T-cell (primary cell): ENCODE results near the gene ZNF91. TPM values are rescaled to one million over a fixed set of nuclear protein-coding genes. Genes with fewer than 3 reads are reported as not detected.
A peak's percentile ranks its signal among the peaks of the same experiment; 100 is the strongest.

Experiments
- ATAC-seq, 4 experiments: fragments of 200-7000 bp in 3 of 4; fragments of 150-1000 bp in 1 of 4; cut with Tn5 transposase; replicated peaks in 1 of 4; 1 replicate in 3 of 4; 2 replicates in 1 of 4; pipeline ENCODE4 v1.10.0; 2021; ENCODE audit warnings: moderate library complexity in 3 of 4, mild to moderate bottlenecking in 2 of 4, moderate number of reproducible peaks in 1 of 4
- CTCF ChIA-PET, 2 donors: fragments of 300-600 bp; sonication (Branson Sonifier 250); formaldehyde crosslinking; loops; one replicate each; lab custom pipeline; 2022; ENCODE audit warnings: antibody characterized with exemption in 2 of 2; lab: Charles Lee
- POLR2A ChIA-PET, 2 donors: fragments of 300-600 bp; sonication (Branson Sonifier 250); formaldehyde crosslinking; loops; one replicate each; lab custom pipeline; 2022; ENCODE audit warnings: antibody characterized with exemption in 2 of 2; lab: Charles Lee
- DNase-seq, 35 experiments: peaks; one replicate each; pipeline versions ENCODE4 v3.0.0 to v3.0.0-alpha.2; 2013 to 2023
- H3K27ac ChIP-seq: one replicate; pipeline ENCODE4 v1.5.1; 2013; ENCODE audit warnings: low read length
- H3K27me3 ChIP-seq, 2 experiments: replicated peaks in 1 of 2; 1 replicate in 1 of 2; 2 replicates in 1 of 2; pipeline versions ENCODE4 v1.6.1 to v1.7.0; 2013; ENCODE audit warnings: low read length in 1 of 2, mixed read lengths in 1 of 2; ENCODE audit not compliant: control insufficient read depth in 2 of 2, insufficient read depth in 2 of 2; ENCODE audit errors: extremely low read depth in 1 of 2
- H3K36me3 ChIP-seq, 2 donors: 1 replicate in 1 of 2; 2 replicates in 1 of 2; pipeline versions ENCODE4 v1.6.1 to v1.7.0; 2013; ENCODE audit warnings: low read length in 1 of 2; ENCODE audit not compliant: control insufficient read depth in 2 of 2, insufficient read depth in 1 of 2; ENCODE audit errors: extremely low read depth in 1 of 2
- H3K4me1 ChIP-seq, 2 experiments: 1 replicate in 1 of 2; 2 replicates in 1 of 2; pipeline versions ENCODE4 v1.6.1 to v1.7.0; 2013; ENCODE audit warnings: low read length in 2 of 2, mixed read lengths in 1 of 2; ENCODE audit not compliant: insufficient read depth in 2 of 2, control insufficient read depth in 1 of 2; ENCODE audit errors: extremely low read depth in 1 of 2
- H3K4me3 ChIP-seq, 2 donors: 1 replicate in 1 of 2; 2 replicates in 1 of 2; pipeline versions ENCODE4 v1.5.1 to v1.7.0; 2013; ENCODE audit warnings: mild to moderate bottlenecking in 2 of 2, low read length in 1 of 2, moderate library complexity in 1 of 2; ENCODE audit not compliant: control insufficient read depth in 1 of 2; ENCODE audit errors: extremely low read depth in 1 of 2
- H3K9me3 ChIP-seq: 2 replicates; pipeline ENCODE4 v1.7.0; 2013
- H3K27ac Mint-ChIP-seq, 2 donors: one replicate each; pipeline ENCODE4 v1.8.0; 2020 to 2021; ENCODE audit warnings: mild to moderate bottlenecking in 2 of 2, mixed read lengths in 2 of 2
- H3K27me3 Mint-ChIP-seq, 2 donors: one replicate each; pipeline ENCODE4 v1.8.0; 2021 to 2022; ENCODE audit warnings: mixed read lengths in 2 of 2
- H3K36me3 Mint-ChIP-seq: one replicate; pipeline ENCODE4 v1.8.0; 2021; ENCODE audit warnings: mixed read lengths
- H3K4me1 Mint-ChIP-seq, 3 donors: one replicate each; pipeline ENCODE4 v1.8.0; 2020 to 2022; ENCODE audit warnings: mixed read lengths in 3 of 3, mild to moderate bottlenecking in 1 of 3
- H3K4me3 Mint-ChIP-seq, 3 donors: one replicate each; pipeline ENCODE4 v1.8.0; 2020 to 2022; ENCODE audit warnings: mild to moderate bottlenecking in 3 of 3, mixed read lengths in 3 of 3, moderate library complexity in 3 of 3
- H3K9me3 Mint-ChIP-seq, 3 donors: one replicate each; pipeline ENCODE4 v1.8.0; 2020 to 2022; ENCODE audit warnings: mixed read lengths in 3 of 3
- WGBS: methylation state at CpG from one replicate; pipeline ENCODE4 v1.1.5; 2013; ENCODE audit warnings: missing lambda C conversion rate; ENCODE audit not compliant: insufficient coverage; 5-methylcytosine and 5-hydroxymethylcytosine counted together
- total RNA-seq, 35 experiments: library from RNA in 6 of 35; stranded (reverse) in 6 of 35; fragments of 120-200 nt in 1 of 35; gene quantifications; one replicate each; pipeline versions ENCODE4 v1.2.1 to v1.2.4 and lab custom pipeline; 2013 to 2026

Gene ZNF91
- total RNA-seq, 5 donors from 2014 or later (not counting 1 experiment from before 2014, with no cell fraction given), result 76.0 to 103 (median 80.4) TPM

DNA sequence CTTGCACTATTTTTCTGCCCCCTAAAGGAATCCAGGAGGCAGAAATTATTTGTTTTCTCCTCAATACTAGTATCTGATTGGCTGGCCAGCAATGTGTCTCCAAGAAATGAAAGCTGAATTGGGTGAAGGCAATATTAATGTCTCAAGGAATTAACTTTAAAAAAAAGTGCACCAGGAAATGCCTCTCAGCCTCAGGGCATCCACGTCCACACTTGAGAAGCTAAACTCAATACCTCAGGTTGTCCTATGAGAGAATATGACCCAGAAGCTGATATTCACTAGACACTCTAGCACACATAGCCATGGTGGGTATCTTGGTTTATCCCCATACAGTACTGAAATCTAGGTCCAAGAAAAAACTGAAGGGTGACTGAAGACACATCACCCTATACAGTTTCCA, 2.1 kb downstream of the ZNF91 start:
- ChIA-PET POLR2A (no interaction called here), CTCF (no interaction called here)
- no CpG with 5 or more reads among the region's 1 CpG for WGBS
- H3K36me3 ChIP-seq, result peaks cover 0 to 7% of the 10 kb centered on the region in 2 donors
- no peak overlapping the region for H3K27ac ChIP-seq
- peaks cover 3% of the 10 kb centered on the region for H3K9me3 ChIP-seq
- H3K27ac Mint-ChIP-seq, result peak overlapping the region in 1 of 2 donors; percentile 68
- no peaks in the 10 kb centered on the region for H3K27me3 Mint-ChIP-seq
- peaks cover 48% of the 10 kb centered on the region for H3K36me3 Mint-ChIP-seq
- H3K4me3 ChIP-seq, result no peak overlapping the region
- no peak for ATAC-seq
- peaks cover 39 to 66% (median 46%) of the 10 kb centered on the region in 3 donors for H3K4me1 Mint-ChIP-seq
- H3K4me1 ChIP-seq, result peaks cover 2 to 29% of the 10 kb centered on the region in 2 experiments
- no peak for DNase-seq
- H3K27me3 ChIP-seq, result no peaks in the 10 kb centered on the region
- peaks cover 0 to 4% (median 0%) of the 10 kb centered on the region in 3 donors for H3K9me3 Mint-ChIP-seq
- peak overlapping the region; percentile 95 to 99 (median 99) for H3K4me3 Mint-ChIP-seq

DNA sequence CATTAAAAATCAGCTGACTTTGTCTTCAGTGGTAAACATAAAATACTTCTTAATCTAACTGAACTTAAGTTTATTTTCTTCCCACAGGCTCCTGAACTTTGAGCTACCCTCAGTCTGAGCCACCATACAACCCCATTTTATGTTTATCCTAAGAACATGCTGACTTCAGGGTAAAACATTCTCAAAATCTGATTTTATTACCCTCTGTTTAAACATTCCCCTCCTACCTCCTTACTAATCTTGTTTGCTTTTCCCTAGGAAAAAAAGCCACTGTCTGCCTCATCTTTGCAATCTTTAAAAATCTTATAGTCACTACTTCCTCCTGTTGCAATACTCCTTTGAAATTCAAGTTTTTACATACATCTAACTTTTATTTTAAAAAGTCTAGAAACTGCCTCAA, 4.0 kb downstream of the ZNF91 start:
- no peaks in the 10 kb centered on the region for H3K27me3 ChIP-seq
- H3K9me3 ChIP-seq, result peaks cover 10% of the 10 kb centered on the region
- peaks cover 48 to 72% (median 59%) of the 10 kb centered on the region in 3 donors for H3K4me1 Mint-ChIP-seq
- peaks cover 0 to 8% (median 6%) of the 10 kb centered on the region in 3 donors for H3K9me3 Mint-ChIP-seq
- peaks cover 2 to 29% of the 10 kb centered on the region in 2 experiments for H3K4me1 ChIP-seq
- peaks cover 65% of the 10 kb centered on the region for H3K36me3 Mint-ChIP-seq
- POLR2A ChIA-PET, result no interaction called here
- H3K27me3 Mint-ChIP-seq, result no peaks in the 10 kb centered on the region
- H3K4me3 Mint-ChIP-seq, result peak overlapping the region in 1 of 3 donors; percentile 12
- no peak for DNase-seq
- H3K27ac ChIP-seq, result no peak overlapping the region
- H3K27ac Mint-ChIP-seq, result peak overlapping the region in 1 of 2 donors; percentile 34
- no peak for ATAC-seq
- H3K36me3 ChIP-seq, result peaks cover 4 to 11% of the 10 kb centered on the region in 2 donors
- CTCF ChIA-PET, result no interaction called here
- no peak overlapping the region for H3K4me3 ChIP-seq

DNA sequence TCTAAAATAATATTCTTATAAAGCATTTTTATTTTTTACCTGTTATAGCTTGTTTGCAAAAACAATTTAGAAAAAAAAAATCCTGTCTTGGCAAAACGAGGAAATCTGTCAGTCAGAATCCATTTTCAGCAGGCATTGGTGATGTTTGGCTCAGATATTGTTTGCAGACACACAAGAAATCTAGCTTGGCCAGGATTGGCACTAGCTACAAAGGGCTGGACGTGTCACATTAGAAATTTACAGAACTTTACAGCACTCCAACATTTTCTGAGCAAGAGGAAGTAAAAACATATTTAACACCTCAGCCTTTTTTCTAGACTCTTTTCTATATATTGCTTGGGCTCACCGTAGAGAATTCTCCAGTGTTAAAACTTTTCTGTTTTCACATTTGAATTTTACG, 9.9 kb downstream of the ZNF91 start:
- ATAC-seq (no peak), DNase-seq (no peak)
- POLR2A ChIA-PET, result no interaction called here
- Mint-ChIP-seq H3K9me3 (peaks cover 10 to 34% (median 32%) of the 10 kb centered on the region in 3 donors), H3K4me3 (no peak overlapping the region), H3K36me3 (peaks cover 84% of the 10 kb centered on the region), H3K4me1 (peaks cover 39 to 51% (median 44%) of the 10 kb centered on the region in 3 donors), H3K27ac (no peak overlapping the region), H3K27me3 (no peaks in the 10 kb centered on the region)
- H3K4me1 ChIP-seq, result no peaks in the 10 kb centered on the region
- H3K27ac ChIP-seq, result no peak overlapping the region
- peaks cover 26% of the 10 kb centered on the region for H3K9me3 ChIP-seq
- CTCF ChIA-PET, result no interaction called here
- H3K27me3 ChIP-seq, result no peaks in the 10 kb centered on the region
- 100% methylated on average over 1 of the region's 4 CpGs for WGBS
- H3K4me3 ChIP-seq, result no peak overlapping the region
- peaks cover 21 to 27% of the 10 kb centered on the region in 2 donors for H3K36me3 ChIP-seq

DNA sequence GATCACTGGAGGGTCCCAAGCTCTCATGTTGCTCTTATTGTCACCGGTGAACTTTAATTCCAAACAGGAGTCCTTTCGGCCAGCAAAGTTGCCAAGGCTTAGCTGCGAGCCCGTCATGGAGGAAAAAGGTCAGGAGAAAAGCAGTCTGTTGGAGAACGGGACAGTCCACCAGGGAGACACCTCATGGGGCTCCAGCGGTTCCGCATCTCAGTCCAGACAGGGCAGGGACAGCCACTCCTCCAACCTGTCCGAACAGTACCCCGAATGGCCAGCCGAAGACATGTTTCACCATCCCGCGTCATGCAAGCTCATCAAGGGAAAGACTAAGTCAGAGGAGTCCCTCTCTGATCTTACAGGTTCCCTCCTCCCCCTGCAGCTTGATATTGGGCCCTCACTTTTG, 10.4 kb downstream of the ZNF91 start:
- peaks cover 13 to 36% (median 32%) of the 10 kb centered on the region in 3 donors for H3K9me3 Mint-ChIP-seq
- Histone ChIP-seq H3K36me3 (peaks cover 24 to 29% of the 10 kb centered on the region in 2 donors), H3K9me3 (peaks cover 26% of the 10 kb centered on the region), H3K4me1 (peaks cover 0 to under 1% of the 10 kb centered on the region in 2 experiments), H3K27ac (no peak overlapping the region), H3K4me3 (no peak overlapping the region), H3K27me3 (no peaks in the 10 kb centered on the region)
- no peak for ATAC-seq
- 100% methylated on average over 10 of the region's 12 CpGs for WGBS
- peak overlapping the region in 1 of 3 donors; percentile 19 for H3K4me3 Mint-ChIP-seq
- H3K36me3 Mint-ChIP-seq, result peaks cover 83% of the 10 kb centered on the region
- peaks cover 42 to 50% (median 43%) of the 10 kb centered on the region in 3 donors for H3K4me1 Mint-ChIP-seq
- CTCF ChIA-PET, result no interaction called here
- H3K27me3 Mint-ChIP-seq, result no peaks in the 10 kb centered on the region
- H3K27ac Mint-ChIP-seq, result no peak overlapping the region
- DNase-seq, result no peak
- POLR2A ChIA-PET, result no interaction called here

DNA sequence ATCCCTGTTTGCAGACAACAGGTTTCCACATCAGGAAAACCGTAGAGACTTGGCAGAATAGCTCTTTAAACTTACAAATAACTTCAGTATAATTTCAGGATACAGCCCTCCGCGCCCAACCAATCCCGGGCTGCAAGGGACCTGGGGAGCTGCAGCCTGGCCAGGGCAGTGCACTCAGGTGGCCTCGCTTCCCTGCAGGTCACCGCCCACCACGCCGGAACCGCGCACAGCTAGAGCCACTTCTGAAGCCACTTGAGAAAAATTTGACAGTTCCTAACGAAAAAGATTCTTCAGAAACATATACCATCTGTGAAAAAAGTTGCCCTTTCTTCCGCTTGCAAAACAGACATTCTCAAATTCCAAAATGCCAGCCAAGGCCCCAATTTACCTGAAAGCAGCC, 11.1 kb downstream of the ZNF91 start:
- Histone ChIP-seq H3K36me3 (peaks cover 27 to 35% of the 10 kb centered on the region in 2 donors), H3K9me3 (peaks cover 31% of the 10 kb centered on the region), H3K4me3 (peak overlapping the region in 1 of 2 donors; percentile 47), H3K27ac (no peak overlapping the region), H3K27me3 (no peaks in the 10 kb centered on the region), H3K4me1 (peaks cover 0 to 4% of the 10 kb centered on the region in 2 experiments)
- ChIA-PET CTCF (interaction anchor here in 1 of 2 donors (0.6 kb wide), 1 partner anchor 753 kb away, joined by 5 read pairs; no protein-coding TSS in a partner anchor), POLR2A (interaction anchor here in 1 of 2 donors (0.5 kb wide), 1 partner anchor 30 kb away, joined by 3 read pairs; no protein-coding TSS in a partner anchor)
- H3K4me1 Mint-ChIP-seq, result peaks cover 39 to 50% (median 43%) of the 10 kb centered on the region in 3 donors
- ATAC-seq (no peak), DNase-seq (no peak)
- H3K27ac Mint-ChIP-seq, result no peak overlapping the region
- H3K4me3 Mint-ChIP-seq, result no peak overlapping the region
- 95% methylated on average over 12 of the region's 12 CpGs for WGBS
- peaks cover 83% of the 10 kb centered on the region for H3K36me3 Mint-ChIP-seq
- no peaks in the 10 kb centered on the region for H3K27me3 Mint-ChIP-seq
- H3K9me3 Mint-ChIP-seq, result peaks cover 16 to 42% (median 33%) of the 10 kb centered on the region in 3 donors

DNA sequence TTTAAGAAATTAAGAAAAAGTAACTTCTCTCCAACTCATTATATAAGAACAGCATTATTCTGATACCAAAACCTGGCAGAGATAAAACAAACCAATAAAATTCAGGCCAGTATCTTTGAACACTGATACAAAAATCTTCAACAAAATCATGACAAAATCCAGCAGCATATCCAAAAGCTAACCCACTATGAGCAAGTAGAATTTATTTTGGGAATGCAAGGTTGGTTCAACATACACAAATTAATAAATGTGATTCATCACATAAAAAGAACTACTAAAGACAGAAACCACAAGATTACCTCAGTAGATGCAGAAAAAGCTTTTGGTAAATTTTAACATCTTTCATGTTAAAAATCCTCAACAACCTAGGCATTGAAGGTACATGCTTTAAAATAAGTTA, 12.3 kb downstream of the ZNF91 start:
- ATAC-seq (no peak), DNase-seq (no peak)
- Mint-ChIP-seq H3K36me3 (peaks cover 80% of the 10 kb centered on the region), H3K27me3 (no peaks in the 10 kb centered on the region), H3K9me3 (peaks cover 16 to 42% (median 33%) of the 10 kb centered on the region in 3 donors), H3K27ac (no peak overlapping the region), H3K4me3 (peak overlapping the region in 2 of 3 donors; percentile 8 to 28), H3K4me1 (peaks cover 37 to 45% (median 41%) of the 10 kb centered on the region in 3 donors)
- peaks cover 32% of the 10 kb centered on the region for H3K9me3 ChIP-seq
- POLR2A ChIA-PET, result no interaction called here
- H3K4me3 ChIP-seq, result no peak overlapping the region
- CTCF ChIA-PET, result no interaction called here
- H3K27ac ChIP-seq, result no peak overlapping the region
- H3K36me3 ChIP-seq, result peaks cover 27 to 36% of the 10 kb centered on the region in 2 donors
- H3K27me3 ChIP-seq, result no peaks in the 10 kb centered on the region
- peaks cover 0 to 4% of the 10 kb centered on the region in 2 experiments for H3K4me1 ChIP-seq
